Stimulated activated CD4-positive, alpha-beta T cell treated with anti-CD3 and anti-CD28 coated beads, Interleukin-4, amount 100 ng/mL, for 4 hours (primary cell): Measurements from ENCODE around the gene MGAT3.
"Not testable (repeated sequence)": the region's sequence is repeated elsewhere in the genome, so short reads cannot be mapped to it uniquely, and the experiment has no call there.

Source experiments
- DNase-seq, 2 experiments: peaks; one replicate each; pipeline ENCODE4 v3.0.0-alpha.2; 2020

MGAT3 gene, protein sequence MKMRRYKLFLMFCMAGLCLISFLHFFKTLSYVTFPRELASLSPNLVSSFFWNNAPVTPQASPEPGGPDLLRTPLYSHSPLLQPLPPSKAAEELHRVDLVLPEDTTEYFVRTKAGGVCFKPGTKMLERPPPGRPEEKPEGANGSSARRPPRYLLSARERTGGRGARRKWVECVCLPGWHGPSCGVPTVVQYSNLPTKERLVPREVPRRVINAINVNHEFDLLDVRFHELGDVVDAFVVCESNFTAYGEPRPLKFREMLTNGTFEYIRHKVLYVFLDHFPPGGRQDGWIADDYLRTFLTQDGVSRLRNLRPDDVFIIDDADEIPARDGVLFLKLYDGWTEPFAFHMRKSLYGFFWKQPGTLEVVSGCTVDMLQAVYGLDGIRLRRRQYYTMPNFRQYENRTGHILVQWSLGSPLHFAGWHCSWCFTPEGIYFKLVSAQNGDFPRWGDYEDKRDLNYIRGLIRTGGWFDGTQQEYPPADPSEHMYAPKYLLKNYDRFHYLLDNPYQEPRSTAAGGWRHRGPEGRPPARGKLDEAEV

GRCh38 chr22:39456522-39457197, at the start of gene MGAT3:
MGAT3 (plus strand) TSS chr22:39457012; CDS start chr22:39487348, 30,336 bp downstream.
- DNase-seq: no peak

DNA sequence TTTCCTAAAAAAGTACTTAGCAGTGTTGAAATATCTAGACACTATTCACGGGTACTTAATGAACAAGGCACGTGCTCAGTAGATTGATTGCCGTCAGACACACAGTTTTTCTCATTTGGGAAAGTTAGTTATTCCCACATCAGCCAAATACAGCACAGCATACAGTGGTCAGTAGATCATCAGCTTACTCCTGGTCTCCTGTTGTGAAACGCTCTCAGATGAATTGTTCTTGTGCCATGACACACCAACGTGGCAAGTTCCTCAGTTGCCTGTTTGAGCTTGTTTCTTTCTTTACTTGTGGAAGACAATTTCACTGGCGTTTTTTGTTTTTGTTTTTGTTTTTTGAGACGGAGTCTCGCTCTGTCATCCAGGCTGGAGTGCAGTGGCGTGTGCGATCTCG, 48.6 kb upstream of the MGAT3 start:
- DNase-seq: no peak

DNA sequence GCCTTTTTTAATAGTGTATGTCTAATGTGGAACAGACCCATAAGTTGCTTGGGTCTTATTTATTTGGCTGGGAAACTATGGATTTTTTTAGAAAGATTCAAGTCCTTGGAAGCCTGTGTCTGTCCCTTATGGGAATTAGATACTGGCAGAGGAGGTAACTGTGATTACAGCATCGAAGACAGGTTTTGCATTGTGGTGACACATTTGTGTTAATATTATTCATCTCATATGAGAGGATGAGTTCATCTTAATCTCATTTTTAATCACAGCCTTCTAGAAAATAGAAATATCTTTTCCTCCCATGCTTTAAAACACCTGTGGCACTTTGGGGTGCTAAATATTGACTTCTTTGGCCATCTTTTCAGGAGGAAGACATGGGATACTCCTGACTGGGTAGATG, 48.0 kb upstream of the MGAT3 start:
- no peak for DNase-seq

GRCh38 chr22:39409516-39410029, 47.2 kb upstream of the MGAT3 start:
- no peak for DNase-seq

DNA sequence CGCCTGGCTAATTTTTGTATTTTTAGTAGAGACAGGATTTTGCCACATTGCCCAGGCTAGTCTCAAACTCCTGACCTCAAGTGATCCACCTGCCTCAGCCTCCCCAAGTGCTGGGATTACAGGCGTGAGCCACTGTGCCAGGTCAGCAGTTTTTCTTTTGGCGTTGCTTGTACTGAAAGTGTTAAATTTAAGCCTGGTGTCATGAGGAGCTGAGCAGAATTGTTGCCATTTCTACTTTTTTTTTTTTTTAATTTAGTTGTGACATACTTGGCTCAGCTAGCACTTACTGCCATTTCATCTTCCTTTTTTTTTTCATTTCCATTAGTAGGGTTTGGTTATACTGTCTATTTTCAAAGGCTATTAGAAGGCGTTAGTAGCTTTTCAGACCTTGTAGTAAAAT, 46.5 kb upstream of the MGAT3 start:
- no peak for DNase-seq

DNA sequence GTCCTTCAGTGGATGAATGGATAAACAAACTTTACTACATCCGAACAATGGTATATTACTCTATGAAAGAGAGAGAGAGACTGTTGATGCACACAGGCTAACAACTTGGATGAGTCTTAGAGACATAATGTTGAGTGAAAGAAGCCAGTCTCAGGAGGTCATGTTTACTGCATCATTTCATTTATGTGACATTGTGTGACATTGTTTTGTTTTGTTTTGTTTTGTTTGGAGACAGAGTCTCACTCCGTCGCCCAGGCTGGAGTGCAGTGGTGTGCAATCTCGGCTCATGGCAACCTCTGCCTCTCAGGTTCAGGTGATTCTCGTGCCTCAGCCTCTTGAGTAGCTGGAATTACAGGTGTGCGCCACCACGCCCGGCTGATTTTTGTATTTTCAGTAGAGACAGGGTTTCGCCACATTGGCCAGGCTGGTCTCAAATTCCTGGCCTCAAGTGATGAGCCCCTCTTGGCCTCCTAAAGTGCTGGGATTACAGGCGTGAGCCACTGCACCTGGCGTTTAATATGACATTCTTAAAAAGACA, 44.9 kb upstream of the MGAT3 start:
- DNase-seq: not testable (repeated sequence)

- not testable (repeated sequence) for DNase-seq
These were observed 43.6 kb upstream of the MGAT3 start for GRCh38 chr22:39413204-39413603.

- DNase-seq: no peak
These were observed 42.4 kb upstream of the MGAT3 start for GRCh38 chr22:39414377-39414776.

- no peak for DNase-seq
These were observed 41.9 kb upstream of the MGAT3 start for GRCh38 chr22:39414886-39415285.

DNA sequence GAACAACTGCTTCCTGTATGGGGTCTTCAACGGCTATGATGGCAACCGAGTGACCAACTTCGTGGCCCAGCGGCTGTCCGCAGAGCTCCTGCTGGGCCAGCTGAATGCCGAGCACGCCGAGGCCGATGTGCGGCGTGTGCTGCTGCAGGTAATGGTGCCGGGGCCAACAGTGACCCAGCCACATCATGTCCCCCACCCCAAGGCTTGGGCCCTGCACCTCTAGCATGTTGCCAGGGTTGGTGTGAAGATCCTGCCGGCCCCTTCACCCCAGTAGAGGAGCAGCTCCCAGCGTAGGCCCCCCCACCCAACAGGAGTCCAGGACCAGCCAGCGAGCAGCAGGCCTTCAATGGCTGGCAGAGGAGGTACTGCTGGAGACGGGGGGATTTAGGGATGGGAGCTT, 41.3 kb upstream of the MGAT3 start:
- no peak for DNase-seq

- DNase-seq: no peak
These were observed 40.5 kb upstream of the MGAT3 start for GRCh38 chr22:39416319-39416718.

DNA sequence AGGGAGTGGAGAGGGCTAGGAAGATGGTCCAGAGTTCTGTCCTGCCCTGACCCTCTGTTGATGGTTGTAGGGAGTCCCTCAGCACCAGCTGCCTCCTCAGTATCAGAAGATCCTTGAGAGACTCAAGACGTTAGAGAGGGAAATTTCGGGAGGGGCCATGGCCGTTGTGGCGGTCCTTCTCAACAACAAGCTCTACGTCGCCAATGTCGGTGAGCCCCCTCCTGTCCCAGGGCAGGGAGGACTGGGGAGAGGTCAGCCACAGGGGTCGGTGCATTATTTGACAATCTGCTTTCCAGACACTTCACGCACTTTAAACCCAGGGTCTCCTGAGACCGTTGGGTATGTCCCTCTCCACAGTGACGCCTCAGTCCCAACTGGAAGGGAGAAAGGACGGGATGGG, 39.2 kb upstream of the MGAT3 start:
- no peak for DNase-seq

GRCh38 chr22:39418696-39419095, 38.1 kb upstream of the MGAT3 start:
- DNase-seq: no peak

DNA sequence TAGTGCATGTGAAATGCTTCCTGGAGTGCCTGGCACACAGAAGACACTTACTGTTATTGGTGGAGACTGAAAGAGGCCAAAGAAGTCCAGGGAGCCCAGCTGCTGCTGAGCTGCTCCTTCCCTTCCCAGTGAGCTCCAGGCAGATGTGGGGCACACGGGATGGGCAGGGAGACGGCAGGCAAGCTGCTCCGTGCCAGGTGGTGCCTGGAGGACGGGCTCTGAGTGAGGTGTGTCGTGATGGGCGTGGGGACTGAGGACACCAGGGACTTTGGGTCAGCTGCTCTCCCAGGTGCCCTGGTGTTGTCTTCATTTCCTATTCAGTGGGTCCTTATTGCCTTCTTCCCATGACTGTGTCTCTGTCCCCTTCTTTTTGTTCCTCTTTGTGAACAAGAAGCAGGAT, 37.7 kb upstream of the MGAT3 start:
- DNase-seq: no peak

DNA sequence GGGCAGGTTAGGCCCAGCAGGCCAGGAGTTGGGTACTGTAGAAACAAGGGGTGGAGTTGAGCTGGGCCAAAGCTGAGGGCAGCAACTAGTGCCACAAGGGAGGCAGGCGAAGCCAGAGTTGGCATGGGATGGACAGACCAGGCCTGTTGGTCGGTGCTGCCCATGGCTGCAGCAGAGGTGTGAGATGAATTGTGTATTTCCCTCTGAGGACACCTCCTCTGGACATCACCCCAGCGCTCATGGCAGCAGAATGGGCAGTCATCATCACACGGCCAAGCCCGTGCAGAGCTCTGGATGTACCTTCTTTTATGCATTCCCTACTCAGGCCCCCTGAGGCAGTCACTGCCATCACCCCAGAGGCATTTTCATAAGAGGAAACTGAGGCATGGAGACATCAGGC, 36.9 kb upstream of the MGAT3 start:
- no peak for DNase-seq

- no peak for DNase-seq
These were observed 35.1 kb upstream of the MGAT3 start for GRCh38 chr22:39421691-39422090.

- no peak for DNase-seq
These were observed 34.7 kb upstream of the MGAT3 start for GRCh38 chr22:39422101-39422500.

DNA sequence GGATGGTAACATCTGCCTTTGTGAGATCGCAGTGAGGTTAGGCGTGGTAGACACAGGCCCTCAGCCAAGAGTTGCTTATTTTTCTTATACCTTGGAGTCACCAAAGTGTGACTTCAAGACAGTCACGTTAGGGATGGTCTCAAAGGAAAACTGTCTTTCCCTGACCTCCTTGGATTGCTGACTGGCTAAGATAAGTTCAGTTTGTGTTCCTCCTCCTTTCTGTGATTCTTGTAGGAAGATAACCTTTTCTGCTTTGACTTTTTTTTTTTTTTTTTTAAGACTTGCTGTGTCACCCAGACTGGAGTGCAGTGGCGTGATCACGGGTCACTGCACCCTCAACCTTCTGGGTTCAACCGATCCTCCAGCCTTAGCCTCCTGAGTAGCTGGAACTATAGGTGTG, 34.1 kb upstream of the MGAT3 start:
- no peak for DNase-seq

DNA sequence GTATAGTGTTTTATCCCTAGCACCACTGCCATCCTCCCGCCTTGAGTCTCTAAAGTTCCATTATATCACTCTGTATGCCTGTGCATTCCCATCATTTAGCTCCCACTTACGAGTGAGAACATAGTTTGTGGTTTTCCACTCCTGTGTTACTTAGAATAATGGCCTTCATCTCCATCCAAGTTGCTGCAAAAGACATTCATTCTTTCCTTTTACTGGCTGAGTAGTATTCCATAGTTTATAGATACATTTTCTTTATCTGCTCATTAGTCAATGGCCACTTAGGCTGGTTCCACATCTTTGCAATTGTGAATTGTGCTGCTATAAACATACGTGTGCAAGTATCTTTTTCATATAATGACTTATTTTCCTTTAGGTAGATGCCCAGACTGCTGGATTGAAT, 32.8 kb upstream of the MGAT3 start:
- DNase-seq: no peak

DNA sequence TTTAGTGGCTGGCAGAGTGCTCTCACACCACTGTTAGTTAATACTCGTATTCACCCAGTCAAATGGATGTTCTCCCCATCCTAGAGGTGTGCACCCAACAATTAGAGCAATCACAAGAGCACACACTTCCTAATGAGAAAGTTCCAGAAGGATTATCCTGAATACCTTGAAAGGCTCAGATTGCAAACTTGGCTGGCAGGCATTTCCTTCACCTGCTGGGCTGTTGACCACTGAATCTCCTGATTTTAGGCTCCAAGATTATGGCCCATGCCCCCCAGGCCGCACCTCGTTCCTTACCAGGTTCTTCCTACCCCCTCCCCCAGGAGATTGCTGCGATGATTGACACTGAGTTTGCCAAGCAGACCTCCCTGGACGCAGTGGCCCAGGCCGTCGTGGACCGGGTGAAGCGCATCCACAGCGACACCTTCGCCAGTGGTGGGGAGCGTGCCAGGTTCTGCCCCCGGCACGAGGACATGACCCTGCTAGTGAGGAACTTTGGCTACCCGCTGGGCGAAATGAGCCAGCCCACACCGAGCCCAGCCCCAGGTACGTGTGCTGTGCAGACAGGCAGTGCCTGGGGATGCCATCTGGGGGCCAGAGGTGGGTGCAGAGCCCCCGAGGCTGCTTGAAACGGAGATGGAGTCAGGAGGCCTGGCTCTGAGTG, 30.3 kb upstream of the MGAT3 start:
- no peak for DNase-seq

GRCh38 chr22:39427751-39428596, 28.8 kb upstream of the MGAT3 start:
- no peak for DNase-seq

GRCh38 chr22:39428597-39429071, 28.2 kb upstream of the MGAT3 start:
- no peak for DNase-seq
